Measurements from ENCODE around the gene FOXS1. TPM values are rescaled to one million over a fixed set of nuclear protein-coding genes. Genes with fewer than 3 reads are reported as not detected.

The FOXS1 gene
- total RNA-seq, 1 donor from 2014 or later = not detected

- H3K4me3 ChIP-seq (ENCODE audit: low read depth, low read length) = no peak overlapping the region
- DNase-seq (ENCODE audit: low read depth) = no peak
- TF ChIP-seq, protein P1, sequence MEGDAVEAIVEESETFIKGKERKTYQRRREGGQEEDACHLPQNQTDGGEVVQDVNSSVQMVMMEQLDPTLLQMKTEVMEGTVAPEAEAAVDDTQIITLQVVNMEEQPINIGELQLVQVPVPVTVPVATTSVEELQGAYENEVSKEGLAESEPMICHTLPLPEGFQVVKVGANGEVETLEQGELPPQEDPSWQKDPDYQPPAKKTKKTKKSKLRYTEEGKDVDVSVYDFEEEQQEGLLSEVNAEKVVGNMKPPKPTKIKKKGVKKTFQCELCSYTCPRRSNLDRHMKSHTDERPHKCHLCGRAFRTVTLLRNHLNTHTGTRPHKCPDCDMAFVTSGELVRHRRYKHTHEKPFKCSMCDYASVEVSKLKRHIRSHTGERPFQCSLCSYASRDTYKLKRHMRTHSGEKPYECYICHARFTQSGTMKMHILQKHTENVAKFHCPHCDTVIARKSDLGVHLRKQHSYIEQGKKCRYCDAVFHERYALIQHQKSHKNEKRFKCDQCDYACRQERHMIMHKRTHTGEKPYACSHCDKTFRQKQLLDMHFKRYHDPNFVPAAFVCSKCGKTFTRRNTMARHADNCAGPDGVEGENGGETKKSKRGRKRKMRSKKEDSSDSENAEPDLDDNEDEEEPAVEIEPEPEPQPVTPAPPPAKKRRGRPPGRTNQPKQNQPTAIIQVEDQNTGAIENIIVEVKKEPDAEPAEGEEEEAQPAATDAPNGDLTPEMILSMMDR (conservative IDR thresholded peaks at IDR 0.05; ENCODE audit: low read depth, low read length) = no peak
Observed at GRCh38 chr20:31840906-31841816, 4.2 kb downstream of the FOXS1 start.

DNA sequence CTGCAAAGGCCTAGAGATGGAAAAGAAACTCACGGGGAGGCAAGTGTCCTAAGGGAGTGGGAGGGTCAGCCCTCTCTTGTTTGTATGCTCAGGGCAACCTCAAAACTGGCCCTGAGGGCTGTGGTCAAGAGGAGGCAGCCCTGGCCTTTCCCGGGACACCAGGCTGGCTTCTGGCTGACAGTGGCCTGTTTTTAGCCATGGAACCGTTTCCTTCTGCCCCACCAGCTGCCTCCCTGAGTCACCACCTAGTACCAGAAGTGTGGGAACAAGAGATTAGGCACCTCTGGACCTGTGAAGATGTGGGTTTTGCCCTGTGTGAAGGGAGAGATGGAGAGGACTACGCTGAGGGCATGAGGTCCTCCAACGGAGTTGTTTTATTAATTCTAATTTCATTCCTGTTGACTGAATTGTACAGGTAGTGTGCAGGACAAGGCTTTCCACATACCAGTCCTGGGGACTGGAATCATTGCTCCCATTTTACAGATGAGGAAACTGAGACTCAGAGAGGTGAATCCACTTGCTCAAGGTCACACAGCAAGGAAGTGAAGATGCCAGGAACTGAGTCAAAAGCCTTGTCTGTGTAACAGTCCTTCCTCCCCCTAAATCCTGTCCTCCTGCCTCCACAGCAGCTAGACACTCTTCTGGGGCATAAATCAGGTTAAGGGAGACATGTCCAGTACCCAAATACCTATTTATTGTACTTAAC is 5.5 kb downstream of the FOXS1 start:
- TF ChIP-seq, protein P1 (conservative IDR thresholded peaks at IDR 0.05; ENCODE audit: low read depth, low read length) = no peak

DNA sequence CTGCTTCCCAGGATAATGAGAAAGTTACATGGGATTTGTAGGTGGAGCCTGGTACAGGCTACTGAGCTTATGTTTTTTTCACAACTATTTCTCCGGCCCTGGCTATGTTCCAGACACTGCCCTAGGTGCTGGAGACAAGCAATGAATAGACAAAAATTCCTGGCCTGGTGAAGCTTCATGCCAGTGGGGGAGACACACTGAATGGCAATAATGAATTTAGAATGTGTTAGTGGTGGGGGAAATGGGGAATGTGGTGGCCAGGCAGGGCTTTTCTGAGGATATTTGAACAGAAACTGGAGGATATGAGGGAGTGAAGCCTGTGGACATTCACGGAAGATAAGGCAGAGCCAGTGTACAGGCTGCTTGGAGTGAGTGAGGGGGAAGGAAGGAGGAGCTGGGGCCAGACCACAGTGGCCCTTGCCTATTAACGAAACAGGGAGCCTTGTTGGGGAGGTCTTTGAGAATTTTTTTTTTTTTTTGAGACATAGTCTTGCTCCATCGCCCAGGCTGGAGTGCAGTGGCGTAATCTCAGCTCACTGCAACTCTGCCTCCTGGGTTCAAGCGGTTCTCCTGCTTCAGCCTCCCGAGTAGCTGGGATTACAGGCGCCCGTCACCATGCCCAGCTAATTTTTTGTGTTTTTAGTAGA is 6.6 kb downstream of the FOXS1 start:
- DNase-seq (ENCODE audit: low read depth) = no peak
- TF ChIP-seq, protein P1 (conservative IDR thresholded peaks at IDR 0.05; ENCODE audit: low read depth, low read length) = no peak
- no peak overlapping the region for H3K4me3 ChIP-seq (ENCODE audit: low read depth, low read length)

More for the DNA sequence above, 5.5 kb downstream of the FOXS1 start:
- no peak overlapping the region for H3K4me3 ChIP-seq (ENCODE audit: low read depth, low read length)
- DNase-seq (ENCODE audit: low read depth) = no peak

DNA sequence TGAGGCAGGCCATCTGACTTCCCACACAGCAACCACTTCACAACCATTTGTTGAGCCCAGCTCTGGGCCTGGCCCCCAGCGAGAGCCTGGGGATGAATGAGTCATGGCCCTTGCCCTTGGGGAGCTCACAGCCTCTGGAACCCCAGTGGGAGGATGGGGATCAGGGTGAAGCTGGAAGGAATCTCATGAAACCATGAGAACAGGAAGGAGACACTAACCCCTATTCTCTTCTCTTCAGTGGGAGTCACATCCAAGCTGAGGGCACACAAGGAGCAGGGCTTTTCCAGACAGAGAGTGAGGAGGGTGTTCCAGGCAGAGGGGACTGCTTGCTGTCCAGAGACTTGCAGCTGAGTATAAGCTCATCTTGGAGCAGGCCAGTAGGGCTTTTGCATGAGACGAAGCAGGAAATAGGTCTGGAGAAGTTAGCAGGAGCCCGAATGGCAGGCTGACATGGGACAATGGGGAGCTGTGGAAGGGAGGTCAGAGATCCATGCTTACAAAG is 7.5 kb downstream of the FOXS1 start:
- H3K4me3 ChIP-seq (ENCODE audit: low read depth, low read length) = no peak overlapping the region
- TF ChIP-seq, protein P1 (conservative IDR thresholded peaks at IDR 0.05; ENCODE audit: low read depth, low read length) = no peak
- DNase-seq (ENCODE audit: low read depth) = no peak

DNA sequence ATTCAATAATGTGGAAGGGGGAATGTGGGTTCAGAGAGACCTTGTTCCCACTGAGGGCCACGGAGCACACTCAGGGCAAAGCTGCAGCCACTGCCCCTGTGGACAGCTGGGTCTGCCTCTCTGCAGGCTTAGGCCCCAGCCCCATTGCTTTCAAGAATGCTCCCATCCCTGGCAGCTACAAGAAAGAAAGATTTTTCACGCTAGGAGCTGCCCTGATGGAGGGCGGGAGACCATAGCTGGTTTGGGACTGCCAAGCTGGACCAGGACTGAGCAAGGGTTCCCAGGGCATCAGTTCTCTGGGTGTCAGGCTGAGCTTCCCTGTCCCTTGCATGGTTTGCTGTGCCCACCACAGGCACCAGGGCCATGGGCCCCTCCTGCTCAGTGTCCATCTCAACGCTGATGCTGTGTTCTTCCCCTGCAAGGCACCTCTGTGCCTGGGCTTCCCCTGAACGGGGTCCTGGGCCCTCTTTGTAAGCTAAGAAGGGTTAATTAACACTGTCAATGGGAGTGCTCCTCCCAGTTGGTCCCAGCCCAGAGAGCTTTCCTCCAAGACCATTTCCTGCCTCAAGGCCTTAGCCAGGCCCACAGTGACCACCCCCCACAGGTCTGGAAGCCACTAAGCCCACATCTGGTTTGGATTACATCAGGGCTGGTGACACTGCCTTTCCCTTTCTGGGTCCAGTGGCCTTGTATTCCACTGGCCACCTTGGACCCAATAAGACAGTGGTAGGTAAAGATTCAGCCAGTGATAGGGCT is 8.4 kb downstream of the FOXS1 start:
- H3K4me3 ChIP-seq (ENCODE audit: low read depth, low read length) = no peak overlapping the region
- no peak for DNase-seq (ENCODE audit: low read depth)
- TF ChIP-seq, protein P1 (conservative IDR thresholded peaks at IDR 0.05; ENCODE audit: low read depth, low read length) = no peak
